Gastrocnemius medialis (tissue), 4 donors: ENCODE results near the gene OSBP2.

Experiments
- CTCF ChIP-seq, 5 experiments: fragments of 450-650 bp in 3 of 5; fragments of 200-600 bp in 2 of 5; sonication (generic) in 2 of 5; IDR thresholded peaks in 4 of 5; conservative IDR thresholded peaks in 1 of 5; 1 replicate in 4 of 5; 2 replicates in 1 of 5; pipeline ENCODE4 v1.5.1; 2016 to 2019; ENCODE audit warnings: antibody characterized with exemption in 5 of 5, mild to moderate bottlenecking in 3 of 5, moderate library complexity in 3 of 5
- POLR2A ChIP-seq, 2 donors: fragments of 450-650 bp; IDR thresholded peaks; one replicate each; pipeline ENCODE4 v1.6.1; 2017; ENCODE audit warnings: antibody characterized with exemption in 2 of 2, mild to moderate bottlenecking in 2 of 2, moderate library complexity in 2 of 2

- TF ChIP-seq POLR2A (IDR thresholded peaks at IDR 0.05) (no peak), CTCF (IDR thresholded peaks at IDR 0.05 in 4 of 5, conservative IDR thresholded peaks at IDR 0.05 in 1 of 5) (no peak)
Measured at GRCh38 chr22:30902496-30903357, 208.1 kb downstream of the OSBP2 start.
